Activated CD8-positive, alpha-beta T cell treated with anti-CD3 and anti-CD28 coated beads for 36 hours (primary cell): ENCODE measurements around the gene EML5. TPM values are rescaled to one million over a fixed set of nuclear protein-coding genes. Genes with fewer than 3 reads are reported as not detected.
A peak's percentile ranks its signal among the peaks of the same experiment; 100 is the strongest.

Source experiments
- ATAC-seq: fragments of 200-7000 bp; cut with Tn5 transposase; one replicate; pipeline ENCODE4 v1.10.0; 2021; ENCODE audit warnings: mild to moderate bottlenecking, moderate library complexity
- CTCF ChIA-PET: fragments of 350-600 bp; sonication (Branson Sonifier 250); formaldehyde crosslinking; loops from one replicate; lab custom pipeline; 2021; ENCODE audit warnings: antibody characterized with exemption; lab: Charles Lee
- POLR2A ChIA-PET: fragments of 350-600 bp; sonication (Branson Sonifier 250); formaldehyde crosslinking; loops from one replicate; lab custom pipeline; 2021; ENCODE audit warnings: antibody characterized with exemption; lab: Charles Lee
- DNase-seq: peaks from one replicate; pipeline ENCODE4 v3.0.0-alpha.2; 2020
- H3K27ac Mint-ChIP-seq: one replicate; pipeline ENCODE4 v1.8.0; 2021; ENCODE audit warnings: mild to moderate bottlenecking, mixed read lengths
- H3K27me3 Mint-ChIP-seq: one replicate; pipeline ENCODE4 v1.8.0; 2021; ENCODE audit warnings: mixed read lengths
- H3K36me3 Mint-ChIP-seq: one replicate; pipeline ENCODE4 v1.8.0; 2021; ENCODE audit warnings: low read depth, mixed read lengths
- H3K4me1 Mint-ChIP-seq: one replicate; pipeline ENCODE4 v1.8.0; 2021; ENCODE audit warnings: low read depth, mixed read lengths
- H3K4me3 Mint-ChIP-seq: one replicate; pipeline ENCODE4 v1.8.0; 2021; ENCODE audit warnings: mild to moderate bottlenecking, moderate library complexity, mixed read lengths
- H3K9me3 Mint-ChIP-seq: one replicate; pipeline ENCODE4 v1.8.0; 2021; ENCODE audit warnings: mixed read lengths
- intact Hi-C: fragments of 100-400 bp; cut with micrococcal nuclease; formaldehyde crosslinking; loops from one replicate; pipeline ENCODE4 v1.10.0; 2022
- total RNA-seq, 2 experiments: library from RNA; stranded (reverse); gene quantifications; one replicate each; pipeline ENCODE4 v1.2.3, GENCODE V29; 2021
- TF ChIP-seq, protein P1 (sequence below): fragments of 200-600 bp; IDR thresholded peaks from one replicate; pipeline ENCODE4 v1.8.0; 2022; ENCODE audit warnings: antibody characterized with exemption, mild to moderate bottlenecking

The EML5 gene
- total RNA-seq, 2 experiments from 2014 or later, result 2.7 to 3.8 TPM

DNA sequence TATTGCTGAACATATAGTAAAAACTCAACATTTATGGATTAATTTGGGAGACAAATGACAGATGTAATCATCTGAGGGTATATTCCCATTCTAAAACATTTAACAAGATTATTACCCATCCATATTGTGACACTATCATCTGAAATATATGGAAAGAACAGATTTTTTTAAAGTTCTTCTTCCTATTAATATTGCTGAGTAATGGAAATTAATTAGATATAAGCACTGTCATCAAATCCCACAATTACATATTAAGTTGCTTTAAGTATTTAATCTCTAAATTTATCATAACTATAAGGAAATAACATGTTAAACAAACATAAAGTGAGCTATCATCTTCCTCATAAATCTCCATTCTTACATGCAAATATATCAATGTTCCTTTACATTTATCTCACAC, 22.0 kb downstream of the EML5 start:
- Mint-ChIP-seq H3K9me3 (peaks cover 18% of the 10 kb centered on the region), H3K27me3 (no peaks in the 10 kb centered on the region), H3K4me1 (no peaks in the 10 kb centered on the region), H3K36me3 (peaks cover 13% of the 10 kb centered on the region), H3K27ac (no peak overlapping the region), H3K4me3 (no peak overlapping the region)
- DNase-seq (no peak), ATAC-seq (no peak)
- intact Hi-C loops, result no loop called here
- POLR2A ChIA-PET, result no interaction called here
- TF ChIP-seq, protein P1, sequence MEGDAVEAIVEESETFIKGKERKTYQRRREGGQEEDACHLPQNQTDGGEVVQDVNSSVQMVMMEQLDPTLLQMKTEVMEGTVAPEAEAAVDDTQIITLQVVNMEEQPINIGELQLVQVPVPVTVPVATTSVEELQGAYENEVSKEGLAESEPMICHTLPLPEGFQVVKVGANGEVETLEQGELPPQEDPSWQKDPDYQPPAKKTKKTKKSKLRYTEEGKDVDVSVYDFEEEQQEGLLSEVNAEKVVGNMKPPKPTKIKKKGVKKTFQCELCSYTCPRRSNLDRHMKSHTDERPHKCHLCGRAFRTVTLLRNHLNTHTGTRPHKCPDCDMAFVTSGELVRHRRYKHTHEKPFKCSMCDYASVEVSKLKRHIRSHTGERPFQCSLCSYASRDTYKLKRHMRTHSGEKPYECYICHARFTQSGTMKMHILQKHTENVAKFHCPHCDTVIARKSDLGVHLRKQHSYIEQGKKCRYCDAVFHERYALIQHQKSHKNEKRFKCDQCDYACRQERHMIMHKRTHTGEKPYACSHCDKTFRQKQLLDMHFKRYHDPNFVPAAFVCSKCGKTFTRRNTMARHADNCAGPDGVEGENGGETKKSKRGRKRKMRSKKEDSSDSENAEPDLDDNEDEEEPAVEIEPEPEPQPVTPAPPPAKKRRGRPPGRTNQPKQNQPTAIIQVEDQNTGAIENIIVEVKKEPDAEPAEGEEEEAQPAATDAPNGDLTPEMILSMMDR, result no peak
- CTCF ChIA-PET, result interaction anchor here (1.0 kb wide), 1 partner anchor 104 kb away, joined by 3 read pairs; no protein-coding TSS in a partner anchor

DNA sequence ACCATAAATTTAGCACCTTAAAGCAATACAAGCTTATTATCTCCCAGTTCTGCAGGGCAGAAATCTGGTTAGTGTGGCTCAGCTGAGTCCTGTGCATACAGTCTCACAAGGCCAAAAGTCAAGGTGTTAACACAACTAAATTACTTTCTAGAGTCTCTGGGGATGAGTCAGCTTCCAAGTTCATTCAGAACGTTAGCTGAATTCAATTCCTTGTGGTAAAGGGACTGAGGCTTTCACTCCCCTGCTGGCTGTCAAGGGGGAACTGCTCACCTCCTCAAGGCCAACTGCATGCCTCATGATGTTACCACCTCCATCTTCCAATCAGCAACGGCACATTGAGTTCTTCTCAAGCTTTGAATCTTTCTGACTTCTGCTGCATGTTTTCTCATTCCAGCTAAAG, 27.6 kb downstream of the EML5 start:
- Mint-ChIP-seq H3K4me3 (no peak overlapping the region), H3K4me1 (no peaks in the 10 kb centered on the region), H3K9me3 (peaks cover 20% of the 10 kb centered on the region), H3K27ac (no peak overlapping the region), H3K27me3 (no peaks in the 10 kb centered on the region), H3K36me3 (peaks cover 14% of the 10 kb centered on the region)
- TF ChIP-seq, protein P1, result no peak
- intact Hi-C loops, result no loop called here
- DNase-seq (no peak), ATAC-seq (peak; percentile 30)
- ChIA-PET POLR2A (no interaction called here), CTCF (interaction anchor here (1.3 kb wide), 1 partner anchor 97 kb away, joined by 3 read pairs; no protein-coding TSS in a partner anchor)

- no peaks in the 10 kb centered on the region for H3K9me3 Mint-ChIP-seq
- H3K27me3 Mint-ChIP-seq, result no peaks in the 10 kb centered on the region
- H3K36me3 Mint-ChIP-seq, result no peaks in the 10 kb centered on the region
- POLR2A ChIA-PET, result no interaction called here
- DNase-seq, result no peak
- CTCF ChIA-PET, result interaction anchor here (0.8 kb wide), 1 partner anchor 86 kb away, joined by 3 read pairs; no protein-coding TSS in a partner anchor
- intact Hi-C loops, result no loop called here
- TF ChIP-seq, protein P1, result no peak
- ATAC-seq, result no peak
- H3K4me1 Mint-ChIP-seq, result no peaks in the 10 kb centered on the region
- H3K4me3 Mint-ChIP-seq, result no peak overlapping the region
- H3K27ac Mint-ChIP-seq, result no peak overlapping the region
Observed at GRCh38 chr14:88753873-88754272, 38.9 kb downstream of the EML5 start.

DNA sequence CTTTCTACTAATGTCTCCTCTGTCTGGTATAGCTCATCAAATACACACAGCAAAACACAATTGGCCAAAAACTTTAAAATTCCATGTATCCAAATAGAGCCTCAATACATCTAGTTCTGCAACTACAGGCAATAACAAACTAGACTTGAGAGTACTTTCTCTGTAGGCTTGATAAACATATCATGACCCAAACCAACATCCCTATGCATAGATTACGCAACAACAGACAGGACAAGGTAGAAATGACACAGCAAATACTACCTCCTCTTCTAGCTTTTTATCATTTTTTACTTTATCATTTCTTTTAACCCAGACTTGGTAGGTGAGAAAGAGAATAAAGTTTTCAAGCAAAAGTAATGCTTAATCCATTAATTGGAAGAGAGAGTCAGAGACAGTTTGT, 41.8 kb downstream of the EML5 start:
- intact Hi-C loops, result no loop called here
- no peaks in the 10 kb centered on the region for H3K9me3 Mint-ChIP-seq
- H3K27me3 Mint-ChIP-seq, result no peaks in the 10 kb centered on the region
- no peaks in the 10 kb centered on the region for H3K36me3 Mint-ChIP-seq
- ATAC-seq (no peak), DNase-seq (no peak)
- TF ChIP-seq, protein P1, result no peak
- no peaks in the 10 kb centered on the region for H3K4me1 Mint-ChIP-seq
- ChIA-PET CTCF (no interaction called here), POLR2A (no interaction called here)
- no peak overlapping the region for H3K27ac Mint-ChIP-seq
- no peak overlapping the region for H3K4me3 Mint-ChIP-seq

DNA sequence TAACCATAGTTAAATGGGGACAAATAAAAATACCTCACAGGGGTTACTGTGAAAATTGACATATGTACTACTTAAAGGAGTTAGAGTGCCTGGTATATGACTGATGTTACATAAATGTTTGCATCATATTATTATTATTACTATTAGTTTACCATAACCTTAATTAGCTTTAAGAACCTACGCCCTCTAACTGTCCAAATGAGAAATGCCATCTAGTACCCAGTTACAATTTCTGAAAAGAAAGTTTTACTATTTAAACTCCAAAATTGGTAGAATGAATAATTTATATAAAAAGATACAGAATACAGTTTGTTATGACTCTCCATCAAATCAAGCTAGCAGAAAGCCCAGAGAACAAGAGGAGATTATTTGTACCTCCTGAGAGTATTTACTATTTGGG, 42.3 kb downstream of the EML5 start:
- DNase-seq (no peak), ATAC-seq (no peak)
- CTCF ChIA-PET, result interaction anchor here (1.0 to 1.3 kb wide), 2 partner anchors 51 to 103 kb away, joined by 3 read pairs; no protein-coding TSS in a partner anchor
- Mint-ChIP-seq H3K9me3 (no peaks in the 10 kb centered on the region), H3K27me3 (no peaks in the 10 kb centered on the region), H3K4me3 (no peak overlapping the region), H3K4me1 (no peaks in the 10 kb centered on the region), H3K36me3 (no peaks in the 10 kb centered on the region), H3K27ac (no peak overlapping the region)
- TF ChIP-seq, protein P1, result no peak
- POLR2A ChIA-PET, result no interaction called here
- intact Hi-C loops, result no loop called here
